K562 (cell line): ENCODE results near the gene WASF2. TPM values are rescaled to one million over a fixed set of nuclear protein-coding genes. Genes with fewer than 3 reads are reported as not detected.
A peak's percentile ranks its signal among the peaks of the same experiment; 100 is the strongest.

Source experiments
- ATF1 ChIP-seq, 2 experiments: fragments of 450-650 bp in 1 of 2; IDR thresholded peaks; 2 replicates each; pipeline ENCODE4 v1.6.1; 2016; ENCODE audit warnings: missing compliant biosample characterization in 1 of 2, missing genetic modification characterization in 1 of 2
- ATF2 ChIP-seq: sonication (generic); formaldehyde crosslinking; IDR thresholded peaks from 2 replicates; pipeline ENCODE4 v1.8.1; 2022; ENCODE audit warnings: missing genetic modification reagents
- CUX1 ChIP-seq: fragments of 200-800 bp; sonication (Bioruptor generic); IDR thresholded peaks from 2 replicates; pipeline ENCODE4 v1.6.1; 2016; ENCODE audit warnings: missing genetic modification characterization, missing compliant biosample characterization
- E2F3 ChIP-seq: fragments of 250-450 bp; sonication (Bioruptor Pico); IDR thresholded peaks from 2 replicates; pipeline ENCODE4 v1.4.0; 2020; ENCODE audit warnings: mild to moderate bottlenecking
- ETV1 ChIP-seq: fragments of 450-650 bp; conservative IDR thresholded peaks from 2 replicates; pipeline ENCODE4 v1.6.1; 2016; ENCODE audit warnings: missing genetic modification characterization, control low read depth, low read depth, missing compliant biosample characterization
- ETV6 ChIP-seq, 3 experiments: fragments of 150-350 bp in 1 of 3; sonication (generic) in 1 of 3; formaldehyde crosslinking in 1 of 3; IDR thresholded peaks; 2 replicates each; pipeline versions ENCODE4 v1.6.1 to v1.8.0; 2014 to 2022; ENCODE audit warnings: borderline replicate concordance in 2 of 3, low read depth in 2 of 3, antibody characterized with exemption in 1 of 3, low read length in 1 of 3, mild to moderate bottlenecking in 1 of 3, missing genetic modification reagents in 1 of 3
- LARP7 ChIP-seq: fragments of 450-650 bp; IDR thresholded peaks from 2 replicates; pipeline ENCODE4 v1.6.1; 2016
- NFATC3 ChIP-seq: fragments of 450-650 bp; IDR thresholded peaks from 2 replicates; pipeline ENCODE4 v1.6.1; 2017; ENCODE audit warnings: mild to moderate bottlenecking
- POLR2AphosphoS5 ChIP-seq: IDR thresholded peaks from 2 replicates; pipeline ENCODE4 v1.6.1; 2011; ENCODE audit warnings: mild to moderate bottlenecking, low read depth, low read length, moderate library complexity; ENCODE audit not compliant: control insufficient read depth, insufficient read depth
- SIN3B ChIP-seq: fragments of 450-650 bp; IDR thresholded peaks from 2 replicates; pipeline ENCODE4 v1.6.1; 2017; ENCODE audit warnings: low read depth, mild to moderate bottlenecking, moderate library complexity
- STAG1 ChIP-seq: sonication (generic); formaldehyde crosslinking; IDR thresholded peaks from 2 replicates; pipeline ENCODE4 v1.5.0; 2020; ENCODE audit warnings: missing genetic modification reagents, borderline replicate concordance
- XRCC4 ChIP-seq: IDR thresholded peaks from one replicate; pipeline ENCODE4 v1.6.1; 2011; ENCODE audit not compliant: insufficient read depth, insufficient read length; ENCODE audit errors: extremely low read depth
- ZNF12 ChIP-seq: sonication (generic); formaldehyde crosslinking; IDR thresholded peaks from 2 replicates; pipeline ENCODE4 v1.4.0; 2020; ENCODE audit warnings: mild to moderate bottlenecking, missing genetic modification reagents
- ZNF511 ChIP-seq: sonication (generic); formaldehyde crosslinking; IDR thresholded peaks from 2 replicates; pipeline ENCODE4 v1.8.0; 2022; ENCODE audit warnings: mild to moderate bottlenecking, missing genetic modification reagents
- polyA plus RNA-seq, 8 experiments: library from polyadenylated mRNA; depleted of rRNA in 4 of 8; stranded (reverse) in 5 of 8; unstranded in 3 of 8; fragments of >200 nt; fragmentation: Nextera tagmentation in 2 of 8; fragmentation: Illumina TruSeq in 1 of 8; extraction: Ambion mirVana in 2 of 8; extraction: Trizol in 1 of 8; gene quantifications; 2 replicates each; pipeline versions ENCODE4 v1.2.1 to v1.2.3, GENCODE V29; 2011 to 2014; ENCODE audit warnings: inconsistent platforms in 1 of 8, missing spikeins in 1 of 8
- total RNA-seq, 7 experiments: library from RNA; depleted of rRNA in 6 of 7; stranded (reverse); fragments of >200 nt in 6 of 7; fragmentation: Illumina TruSeq in 2 of 7; extraction: Trizol in 2 of 7; gene quantifications; 2 replicates each; pipeline versions ENCODE4 v1.2.1 to v1.2.3, GENCODE V29; 2011 to 2021; ENCODE audit warnings: low replicate concordance in 1 of 7
- TF ChIP-seq, protein P1 (sequence below): IDR thresholded peaks from 2 replicates; pipeline ENCODE4 v1.6.1; 2011; ENCODE audit warnings: borderline replicate concordance, low read depth, mild to moderate bottlenecking, moderate library complexity, low read length; ENCODE audit not compliant: insufficient read depth, poor library complexity, severe bottlenecking

WASF2 gene
- total and polyA plus RNA-seq, 9 of the 15 experiments (the other 6 are each of a cell fraction or from before 2014, with no cell fraction given), result 8.2 to 163 (median 31.2) TPM

- TF ChIP-seq STAG1 (CRISPR knock-in tag) (no peak), LARP7 (no peak), ETV1 (tag) (no peak), SIN3B (no peak), NFATC3 (no peak), ETV6 (IDR thresholded peaks at IDR 0.05; ENCODE audit: borderline replicate concordance in 1 of 2, low read depth in 2 of 2, low read length in 1 of 2) (no peak), ETV6 (CRISPR knock-in tag; IDR thresholded peaks at IDR 0.05; ENCODE audit: borderline replicate concordance) (no peak), CUX1 (no peak), XRCC4 (no peak), ZNF511 (CRISPR knock-in tag) (0 out of 2 replicates have a peak, but pooled peaks have one; percentile 6), POLR2AphosphoS5 (no peak), ATF2 (CRISPR knock-in tag) (0 out of 2 replicates have a peak, but pooled peaks have one; percentile 37), ATF1 (CRISPR knock-in tag; IDR thresholded peaks at IDR 0.05) (no peak), ATF1 (tag; IDR thresholded peaks at IDR 0.05) (no peak), E2F3 (CRISPR knock-in tag) (no peak), ZNF12 (CRISPR knock-in tag) (no peak)
- TF ChIP-seq, protein P1, sequence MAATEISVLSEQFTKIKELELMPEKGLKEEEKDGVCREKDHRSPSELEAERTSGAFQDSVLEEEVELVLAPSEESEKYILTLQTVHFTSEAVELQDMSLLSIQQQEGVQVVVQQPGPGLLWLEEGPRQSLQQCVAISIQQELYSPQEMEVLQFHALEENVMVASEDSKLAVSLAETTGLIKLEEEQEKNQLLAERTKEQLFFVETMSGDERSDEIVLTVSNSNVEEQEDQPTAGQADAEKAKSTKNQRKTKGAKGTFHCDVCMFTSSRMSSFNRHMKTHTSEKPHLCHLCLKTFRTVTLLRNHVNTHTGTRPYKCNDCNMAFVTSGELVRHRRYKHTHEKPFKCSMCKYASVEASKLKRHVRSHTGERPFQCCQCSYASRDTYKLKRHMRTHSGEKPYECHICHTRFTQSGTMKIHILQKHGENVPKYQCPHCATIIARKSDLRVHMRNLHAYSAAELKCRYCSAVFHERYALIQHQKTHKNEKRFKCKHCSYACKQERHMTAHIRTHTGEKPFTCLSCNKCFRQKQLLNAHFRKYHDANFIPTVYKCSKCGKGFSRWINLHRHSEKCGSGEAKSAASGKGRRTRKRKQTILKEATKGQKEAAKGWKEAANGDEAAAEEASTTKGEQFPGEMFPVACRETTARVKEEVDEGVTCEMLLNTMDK, result no peak
- TF ChIP-seq, all 486 proteins: peak for 10
These were observed 125.9 kb downstream of the WASF2 start (continued) for GRCh38 chr1:27363766-27364695.
